Peyer's patch (tissue), 4 donors: ENCODE data around the gene LIX1. TPM values are rescaled to one million over a fixed set of nuclear protein-coding genes. Genes with fewer than 3 reads are reported as not detected.
A peak's percentile ranks its signal among the peaks of the same experiment; 100 is the strongest.
"Not testable (repeated sequence)": the region's sequence is repeated elsewhere in the genome, so short reads cannot be mapped to it uniquely, and the experiment has no call there.

Experiments
- DNase-seq, 3 donors: peaks; one replicate each; pipeline ENCODE4 v3.0.0-alpha.2; 2017 to 2019
- H3K27ac ChIP-seq, 4 donors: fragments of 200-600 bp; sonication (generic); one replicate each; pipeline ENCODE4 v1.5.1; 2016 to 2019
- H3K27me3 ChIP-seq, 2 donors: fragments of 200-600 bp; sonication (generic); one replicate each; pipeline ENCODE4 v1.5.1; 2019
- H3K36me3 ChIP-seq, 3 donors: fragments of 200-600 bp; sonication (generic); one replicate each; pipeline ENCODE4 v1.5.1; 2016 to 2019
- H3K4me1 ChIP-seq, 4 donors: fragments of 200-600 bp; sonication (generic); one replicate each; pipeline ENCODE4 v1.5.1; 2016 to 2019
- H3K4me3 ChIP-seq, 4 donors: fragments of 200-600 bp; sonication (generic); 1 replicate in 3 of 4; 2 replicates in 1 of 4; pipeline ENCODE4 v1.5.1; 2016 to 2019; ENCODE audit warnings: mild to moderate bottlenecking in 1 of 4
- H3K9me3 ChIP-seq, 4 donors: fragments of 200-600 bp; sonication (generic); one replicate each; pipeline ENCODE4 v1.5.1; 2016 to 2019; ENCODE audit warnings: mild to moderate bottlenecking in 1 of 4
- CTCF ChIP-seq, 6 experiments: fragments of 450-650 bp in 4 of 6; fragments of 200-600 bp in 2 of 6; sonication (generic) in 1 of 6; IDR thresholded peaks; one replicate each; pipeline ENCODE4 v1.5.1; 2017 to 2019; ENCODE audit warnings: antibody characterized with exemption in 6 of 6, mild to moderate bottlenecking in 3 of 6, moderate library complexity in 1 of 6
- POLR2A ChIP-seq, 2 donors: fragments of 450-650 bp; IDR thresholded peaks; one replicate each; pipeline ENCODE4 v1.5.1; 2017; ENCODE audit warnings: antibody characterized with exemption in 2 of 2, mild to moderate bottlenecking in 2 of 2, moderate library complexity in 2 of 2
- total RNA-seq, 4 donors: library from RNA; depleted of rRNA; stranded (reverse); fragments of >200 nt; gene quantifications; one replicate each; pipeline ENCODE4 v1.1.0, GENCODE V29; 2016

LIX1 gene
- total RNA-seq, 4 donors from 2014 or later, result 0.13 TPM; not detected in 3

- Histone ChIP-seq H3K4me3 (peak overlapping the region; percentile 70 to 81 (median 74)), H3K36me3 (peaks cover 0 to 14% (median 0%) of the 10 kb centered on the region in 3 donors), H3K4me1 (peaks cover 0 to 21% (median 5%) of the 10 kb centered on the region in 4 donors), H3K27ac (peak overlapping the region; percentile 82 to 95 (median 87)), H3K9me3 (no peaks in the 10 kb centered on the region), H3K27me3 (no peaks in the 10 kb centered on the region)
- DNase-seq, result no peak
- TF ChIP-seq POLR2A (IDR thresholded peaks at IDR 0.05) (no peak), CTCF (IDR thresholded peaks at IDR 0.05) (no peak)
These were observed 40.2 kb upstream of the LIX1 start for GRCh38 chr5:97182571-97183099.

- Histone ChIP-seq H3K4me1 (peaks cover 0 to 21% (median 5%) of the 10 kb centered on the region in 4 donors), H3K36me3 (peaks cover 0 to 21% (median 0%) of the 10 kb centered on the region in 3 donors), H3K27ac (no peak overlapping the region), H3K4me3 (peak overlapping the region; percentile 70 to 81 (median 74)), H3K9me3 (no peaks in the 10 kb centered on the region), H3K27me3 (no peaks in the 10 kb centered on the region)
- no peak for DNase-seq
- TF ChIP-seq CTCF (IDR thresholded peaks at IDR 0.05), result no peak
- no peak for TF ChIP-seq POLR2A (IDR thresholded peaks at IDR 0.05)
These were observed 39.6 kb upstream of the LIX1 start for GRCh38 chr5:97181856-97182545.

GRCh38 chr5:97179457-97179856, 37.0 kb upstream of the LIX1 start:
- peaks cover 0 to 21% (median 5%) of the 10 kb centered on the region in 4 donors for H3K4me1 ChIP-seq
- not testable (repeated sequence) for DNase-seq, H3K9me3 ChIP-seq, H3K4me3 ChIP-seq, H3K27me3 ChIP-seq, H3K27ac ChIP-seq
- peaks cover 0 to 46% (median 0%) of the 10 kb centered on the region in 3 donors for H3K36me3 ChIP-seq

- no peak for TF ChIP-seq POLR2A (IDR thresholded peaks at IDR 0.05)
- TF ChIP-seq CTCF (IDR thresholded peaks at IDR 0.05), result no peak
- no peaks in the 10 kb centered on the region for H3K27me3 ChIP-seq
- no peak overlapping the region for H3K27ac ChIP-seq
- H3K9me3 ChIP-seq, result no peaks in the 10 kb centered on the region
- peaks cover 0 to 88% (median 0%) of the 10 kb centered on the region in 3 donors for H3K36me3 ChIP-seq
- no peak overlapping the region for H3K4me3 ChIP-seq
- DNase-seq, result no peak
- no peaks in the 10 kb centered on the region for H3K4me1 ChIP-seq
These were observed 29.8 kb upstream of the LIX1 start for GRCh38 chr5:97172227-97172626.

DNA sequence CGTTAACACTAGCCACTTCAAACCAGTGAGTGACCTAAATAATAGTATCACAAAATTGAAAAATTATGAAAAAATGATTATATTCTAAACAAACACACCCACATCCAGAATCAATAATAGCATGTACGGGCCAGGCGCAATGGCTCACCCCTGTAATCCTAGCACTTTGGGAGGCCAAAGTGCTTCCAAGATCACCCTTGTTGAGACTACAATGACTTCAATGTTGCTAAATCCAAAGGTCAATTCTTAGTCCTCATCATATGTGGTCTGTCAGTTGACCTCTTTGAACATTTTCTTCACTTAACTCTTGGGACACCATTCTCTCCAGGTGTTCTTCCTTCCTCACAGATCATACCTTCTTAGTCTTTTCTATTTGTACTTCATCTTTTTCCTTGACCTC, 29.3 kb upstream of the LIX1 start:
- H3K27ac ChIP-seq, result no peak overlapping the region
- H3K9me3 ChIP-seq, result no peaks in the 10 kb centered on the region
- no peaks in the 10 kb centered on the region for H3K27me3 ChIP-seq
- TF ChIP-seq POLR2A (IDR thresholded peaks at IDR 0.05) (no peak), CTCF (IDR thresholded peaks at IDR 0.05) (no peak)
- H3K4me1 ChIP-seq, result no peaks in the 10 kb centered on the region
- no peak for DNase-seq
- peaks cover 0 to 88% (median 0%) of the 10 kb centered on the region in 3 donors for H3K36me3 ChIP-seq
- H3K4me3 ChIP-seq, result no peak overlapping the region

GRCh38 chr5:97167435-97167834, 25.0 kb upstream of the LIX1 start:
- TF ChIP-seq CTCF (IDR thresholded peaks at IDR 0.05), result no peak
- no peak for TF ChIP-seq POLR2A (IDR thresholded peaks at IDR 0.05)
- DNase-seq, result no peak
- no peak overlapping the region for H3K27ac ChIP-seq
- H3K27me3 ChIP-seq, result no peaks in the 10 kb centered on the region
- no peak overlapping the region for H3K4me3 ChIP-seq
- peaks cover 0 to 58% (median 0%) of the 10 kb centered on the region in 3 donors for H3K36me3 ChIP-seq
- peaks cover 0 to 3% (median 0%) of the 10 kb centered on the region in 4 donors for H3K4me1 ChIP-seq
- H3K9me3 ChIP-seq, result no peaks in the 10 kb centered on the region
